ENCODE measurements around the gene RHOB.
"Not testable (repeated sequence)": the region's sequence is repeated elsewhere in the genome, so short reads cannot be mapped to it uniquely, and the experiment has no call there.

Gene RHOB

GRCh38 chr2:20493095-20493494 lies 46.2 kb downstream of the RHOB start:
- not testable (repeated sequence) for DNase-seq (ENCODE audit: low spot score)

- no peak for DNase-seq (ENCODE audit: low spot score)
Observed at GRCh38 chr2:20494241-20494640, 47.4 kb downstream of the RHOB start.

- DNase-seq (ENCODE audit: low spot score): no peak
Observed at GRCh38 chr2:20496076-20496872, 49.4 kb downstream of the RHOB start.

GRCh38 chr2:20496942-20497341 lies 50.1 kb downstream of the RHOB start:
- no peak for DNase-seq (ENCODE audit: low spot score)

All from iPS-NIHi11 (cell line).